ENCODE results near the gene RNH1.
"Not testable (repeated sequence)": the region's sequence is repeated elsewhere in the genome, so short reads cannot be mapped to it uniquely, and the experiment has no call there.

The RNH1 gene

DNA sequence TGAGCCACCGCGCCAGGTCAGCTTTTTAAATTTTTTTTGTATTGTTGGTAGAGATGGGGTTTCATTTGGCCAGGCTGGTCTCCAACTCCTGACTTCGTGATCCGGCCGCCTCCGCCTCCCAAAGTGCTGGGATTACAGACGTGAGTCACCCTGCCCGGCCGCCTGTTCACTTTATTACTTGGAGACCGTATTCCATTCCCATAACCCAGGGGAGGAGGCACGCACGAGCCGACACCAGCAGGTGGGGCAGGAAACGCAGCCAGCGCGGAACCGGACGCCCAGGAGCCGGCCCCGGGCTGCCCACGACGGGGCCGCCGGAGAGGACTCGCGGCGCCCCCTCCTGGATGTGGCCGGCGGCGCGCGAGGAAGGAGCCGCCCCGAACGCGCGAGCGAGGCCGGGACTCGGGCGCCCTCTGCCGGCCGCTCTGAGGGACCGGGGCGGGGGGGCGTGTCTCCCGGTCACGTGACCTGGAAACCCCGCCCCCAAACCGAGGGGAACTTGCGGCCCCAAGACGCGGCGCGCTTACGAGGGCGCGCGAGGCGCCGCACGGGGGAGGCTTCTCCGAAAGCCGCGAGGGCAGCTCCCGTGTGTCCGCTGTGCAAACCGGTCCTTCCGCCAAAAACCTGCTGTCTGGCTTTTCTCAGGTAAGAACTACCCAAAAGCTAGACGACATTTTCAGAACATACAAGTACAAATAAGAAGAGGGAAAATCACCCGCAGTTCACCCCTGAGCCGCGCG, 11.6 kb upstream of the RNH1 start:
- H3F3A ChIP-seq (ENCODE audit: insufficient read depth), result no peaks in the 10 kb centered on the region
- H3K4me3 ChIP-seq (ENCODE audit: insufficient read depth, low read length, poor library complexity, severe bottlenecking), result no peak overlapping the region
- peak overlapping the region; percentile 34 for H3K4me2 ChIP-seq (ENCODE audit: low read depth, low read length, poor library complexity, severe bottlenecking)
- H3K9me2 ChIP-seq (replicated peaks; ENCODE audit: insufficient read depth, low read length), result no peaks in the 10 kb centered on the region
- no peaks in the 10 kb centered on the region for H3K79me2 ChIP-seq (ENCODE audit: insufficient read depth, low read length)
- H2AFZ ChIP-seq (ENCODE audit: low read depth, low read length, severe bottlenecking), result peak overlapping the region; percentile 62
- TF ChIP-seq, protein P1, sequence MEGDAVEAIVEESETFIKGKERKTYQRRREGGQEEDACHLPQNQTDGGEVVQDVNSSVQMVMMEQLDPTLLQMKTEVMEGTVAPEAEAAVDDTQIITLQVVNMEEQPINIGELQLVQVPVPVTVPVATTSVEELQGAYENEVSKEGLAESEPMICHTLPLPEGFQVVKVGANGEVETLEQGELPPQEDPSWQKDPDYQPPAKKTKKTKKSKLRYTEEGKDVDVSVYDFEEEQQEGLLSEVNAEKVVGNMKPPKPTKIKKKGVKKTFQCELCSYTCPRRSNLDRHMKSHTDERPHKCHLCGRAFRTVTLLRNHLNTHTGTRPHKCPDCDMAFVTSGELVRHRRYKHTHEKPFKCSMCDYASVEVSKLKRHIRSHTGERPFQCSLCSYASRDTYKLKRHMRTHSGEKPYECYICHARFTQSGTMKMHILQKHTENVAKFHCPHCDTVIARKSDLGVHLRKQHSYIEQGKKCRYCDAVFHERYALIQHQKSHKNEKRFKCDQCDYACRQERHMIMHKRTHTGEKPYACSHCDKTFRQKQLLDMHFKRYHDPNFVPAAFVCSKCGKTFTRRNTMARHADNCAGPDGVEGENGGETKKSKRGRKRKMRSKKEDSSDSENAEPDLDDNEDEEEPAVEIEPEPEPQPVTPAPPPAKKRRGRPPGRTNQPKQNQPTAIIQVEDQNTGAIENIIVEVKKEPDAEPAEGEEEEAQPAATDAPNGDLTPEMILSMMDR (IDR thresholded peaks at IDR 0.05; ENCODE audit: insufficient read depth, low read length, poor library complexity, severe bottlenecking), result peak; percentile 100
- TF ChIP-seq EZH2phosphoT487 (conservative IDR thresholded peaks at IDR 0.05; ENCODE audit: low read length), result no peak
- no peaks in the 10 kb centered on the region for H3K36me3 ChIP-seq (ENCODE audit: low read length)
- no peaks in the 10 kb centered on the region for H3K27me3 ChIP-seq (ENCODE audit: low read length)
- H3K27ac ChIP-seq (ENCODE audit: low read depth, low read length), result no peak overlapping the region
- H3K9me3 ChIP-seq (ENCODE audit: insufficient read depth, low read length), result no peaks in the 10 kb centered on the region
- no peak overlapping the region for H3K9ac ChIP-seq (ENCODE audit: low read length)
- no peaks in the 10 kb centered on the region for H4K20me1 ChIP-seq (ENCODE audit: low read depth, low read length)

DNA sequence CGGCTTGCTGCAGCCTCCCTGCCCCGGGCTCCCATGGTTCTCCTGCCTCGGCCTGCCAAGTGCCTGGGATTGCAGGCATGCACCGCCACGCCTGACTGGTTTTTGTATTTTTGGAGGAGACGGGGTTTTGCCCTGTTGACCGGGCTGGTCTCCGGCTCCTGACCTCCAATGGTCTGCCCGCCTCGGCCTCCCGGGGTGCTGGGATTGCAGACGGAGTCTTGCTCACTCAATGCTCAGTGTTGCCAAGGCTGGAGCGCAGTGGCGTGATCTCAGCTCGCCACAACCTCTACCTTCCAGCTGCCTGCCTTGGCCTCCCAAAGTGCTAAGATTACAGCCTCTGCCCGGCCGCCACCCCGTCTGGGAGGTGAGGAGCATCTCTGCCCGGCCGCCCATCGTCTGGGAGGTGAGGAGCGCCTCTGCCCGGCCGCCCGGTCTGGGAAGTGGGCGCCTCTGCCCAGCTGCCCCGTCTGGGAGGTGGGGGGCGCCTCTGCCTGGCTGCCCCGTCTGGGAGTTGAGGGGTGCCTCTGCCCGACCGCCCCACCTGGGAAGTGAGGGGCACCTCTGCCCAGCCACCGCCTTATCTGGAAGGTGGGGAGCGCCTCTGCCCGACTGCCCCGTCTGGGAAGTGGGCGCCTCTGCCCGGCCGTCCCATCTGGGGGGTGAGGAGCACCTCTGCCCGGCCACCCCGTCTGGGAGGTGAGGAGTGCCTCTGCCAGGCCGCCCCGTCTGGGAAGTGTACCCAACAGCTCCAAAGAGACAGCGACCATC, 10.1 kb upstream of the RNH1 start:
- H3K27me3 ChIP-seq (ENCODE audit: low read length); H3K9ac ChIP-seq (ENCODE audit: low read length); H4K20me1 ChIP-seq (ENCODE audit: low read depth, low read length); H3K9me3 ChIP-seq (ENCODE audit: insufficient read depth, low read length); H3K4me3 ChIP-seq (ENCODE audit: insufficient read depth, low read length, poor library complexity, severe bottlenecking); H2AFZ ChIP-seq (ENCODE audit: low read depth, low read length, severe bottlenecking); H3K4me2 ChIP-seq (ENCODE audit: low read depth, low read length, poor library complexity, severe bottlenecking); H3K79me2 ChIP-seq (ENCODE audit: insufficient read depth, low read length); H3K9me2 ChIP-seq (replicated peaks; ENCODE audit: insufficient read depth, low read length); H3K36me3 ChIP-seq (ENCODE audit: low read length); H3K27ac ChIP-seq (ENCODE audit: low read depth, low read length); H3F3A ChIP-seq (ENCODE audit: insufficient read depth): not testable (repeated sequence)

DNA sequence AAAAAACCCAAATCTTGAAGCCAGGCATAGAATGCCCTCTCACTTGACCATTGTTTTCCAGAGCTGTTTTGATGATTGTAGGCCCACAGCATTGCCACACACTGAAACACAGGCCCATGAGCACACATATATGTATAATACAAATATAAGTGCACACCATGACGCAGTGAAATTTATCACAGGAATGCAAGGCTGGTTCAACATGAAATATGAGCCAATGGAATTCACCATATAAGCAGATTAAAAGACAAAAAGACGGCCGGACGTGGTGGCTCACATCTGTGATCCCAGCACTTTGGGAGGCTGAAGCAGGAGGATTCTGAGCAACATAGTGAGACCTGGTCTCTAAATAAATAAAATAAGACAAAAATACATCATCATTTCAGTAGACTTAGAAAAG, 9.4 kb upstream of the RNH1 start:
- Histone ChIP-seq H3K9me3 (ENCODE audit: insufficient read depth, low read length) (no peaks in the 10 kb centered on the region), H3K27me3 (ENCODE audit: low read length) (no peaks in the 10 kb centered on the region), H3K36me3 (ENCODE audit: low read length) (no peaks in the 10 kb centered on the region), H3K79me2 (ENCODE audit: insufficient read depth, low read length) (no peaks in the 10 kb centered on the region), H4K20me1 (ENCODE audit: low read depth, low read length) (no peaks in the 10 kb centered on the region), H3K27ac (ENCODE audit: low read depth, low read length) (no peak overlapping the region), H3K9ac (ENCODE audit: low read length) (no peak overlapping the region), H3K4me2 (ENCODE audit: low read depth, low read length, poor library complexity, severe bottlenecking) (no peak overlapping the region), H3K4me3 (ENCODE audit: insufficient read depth, low read length, poor library complexity, severe bottlenecking) (no peak overlapping the region), H2AFZ (ENCODE audit: low read depth, low read length, severe bottlenecking) (no peak overlapping the region), H3F3A (ENCODE audit: insufficient read depth) (no peaks in the 10 kb centered on the region), H3K9me2 (replicated peaks; ENCODE audit: insufficient read depth, low read length) (no peaks in the 10 kb centered on the region)
- TF ChIP-seq, protein P1 (IDR thresholded peaks at IDR 0.05; ENCODE audit: insufficient read depth, low read length, poor library complexity, severe bottlenecking), result no peak
- TF ChIP-seq EZH2phosphoT487 (conservative IDR thresholded peaks at IDR 0.05; ENCODE audit: low read length), result no peak

DNA sequence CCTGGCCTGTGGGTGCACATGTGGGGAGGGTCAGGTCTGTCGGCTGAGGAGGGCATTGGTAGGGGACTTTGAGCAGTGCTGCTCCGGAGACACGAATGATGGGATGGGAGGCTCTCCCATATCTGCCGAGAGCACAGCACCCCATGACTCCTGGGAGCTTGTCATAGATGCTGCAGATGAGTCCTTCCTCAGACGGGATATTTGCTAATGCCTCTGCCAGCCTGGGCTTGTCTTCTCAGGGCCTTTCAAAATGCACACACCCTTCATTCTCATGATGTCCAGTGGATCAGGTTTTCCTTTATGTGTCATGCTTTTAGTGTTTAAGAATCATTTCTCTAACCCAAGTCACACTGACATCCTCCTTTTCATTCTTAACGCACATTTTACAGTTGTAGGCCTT, 8.1 kb upstream of the RNH1 start:
- Histone ChIP-seq H3K79me2 (ENCODE audit: insufficient read depth, low read length) (no peaks in the 10 kb centered on the region), H3K9ac (ENCODE audit: low read length) (no peak overlapping the region), H3K27me3 (ENCODE audit: low read length) (no peaks in the 10 kb centered on the region), H3K4me2 (ENCODE audit: low read depth, low read length, poor library complexity, severe bottlenecking) (no peak overlapping the region), H3K9me2 (replicated peaks; ENCODE audit: insufficient read depth, low read length) (no peaks in the 10 kb centered on the region), H4K20me1 (ENCODE audit: low read depth, low read length) (no peaks in the 10 kb centered on the region), H3F3A (ENCODE audit: insufficient read depth) (no peaks in the 10 kb centered on the region), H2AFZ (ENCODE audit: low read depth, low read length, severe bottlenecking) (no peak overlapping the region), H3K4me3 (ENCODE audit: insufficient read depth, low read length, poor library complexity, severe bottlenecking) (no peak overlapping the region), H3K9me3 (ENCODE audit: insufficient read depth, low read length) (no peaks in the 10 kb centered on the region), H3K36me3 (ENCODE audit: low read length) (no peaks in the 10 kb centered on the region), H3K27ac (ENCODE audit: low read depth, low read length) (no peak overlapping the region)
- TF ChIP-seq, protein P1 (IDR thresholded peaks at IDR 0.05; ENCODE audit: insufficient read depth, low read length, poor library complexity, severe bottlenecking), result no peak
- TF ChIP-seq EZH2phosphoT487 (conservative IDR thresholded peaks at IDR 0.05; ENCODE audit: low read length), result no peak
